ENCODE data around the gene ITGAV. TPM values are rescaled to one million over a fixed set of nuclear protein-coding genes. Genes with fewer than 3 reads are reported as not detected.
"Not testable (repeated sequence)": the region's sequence is repeated elsewhere in the genome, so short reads cannot be mapped to it uniquely, and the experiment has no call there.

ITGAV gene
- 32.2 and 33.7 TPM in 2 replicates for total RNA-seq (2014; rRNA removed; shearing (Covaris generic))

GRCh38 chr2:186589612-186590349, at the start of gene ITGAV:
ITGAV (plus strand) TSS chr2:186590056; CDS start chr2:186590339, 283 bp downstream.
- DNase-seq (ENCODE audit: low spot score) = peak; percentile 95

GRCh38 chr2:186540941-186541340, 48.9 kb upstream of the ITGAV start:
- no peak for DNase-seq (ENCODE audit: low spot score)

GRCh38 chr2:186542002-186542401, 47.9 kb upstream of the ITGAV start:
- DNase-seq (ENCODE audit: low spot score) = no peak

GRCh38 chr2:186543561-186544131, 46.2 kb upstream of the ITGAV start:
- DNase-seq (ENCODE audit: low spot score) = peak; percentile 28

- peak; percentile 54 for DNase-seq (ENCODE audit: low spot score)
Measured at GRCh38 chr2:186544255-186544675, 45.6 kb upstream of the ITGAV start.

- DNase-seq (ENCODE audit: low spot score) = no peak
Measured at GRCh38 chr2:186546846-186547245, 43.0 kb upstream of the ITGAV start.

GRCh38 chr2:186551323-186552050, 38.4 kb upstream of the ITGAV start:
- no peak for DNase-seq (ENCODE audit: low spot score)

- DNase-seq (ENCODE audit: low spot score) = no peak
Measured at GRCh38 chr2:186554429-186554828, 35.4 kb upstream of the ITGAV start.

- no peak for DNase-seq (ENCODE audit: low spot score)
Measured at GRCh38 chr2:186554850-186555671, 34.8 kb upstream of the ITGAV start.

GRCh38 chr2:186558512-186559276, 31.2 kb upstream of the ITGAV start:
- no peak for DNase-seq (ENCODE audit: low spot score)

GRCh38 chr2:186559370-186559769, 30.5 kb upstream of the ITGAV start:
- DNase-seq (ENCODE audit: low spot score) = no peak

GRCh38 chr2:186559848-186560247, 30.0 kb upstream of the ITGAV start:
- DNase-seq (ENCODE audit: low spot score) = no peak

- DNase-seq (ENCODE audit: low spot score) = no peak
Measured at GRCh38 chr2:186560254-186560653, 29.6 kb upstream of the ITGAV start.

GRCh38 chr2:186561467-186562208, 28.2 kb upstream of the ITGAV start:
- DNase-seq (ENCODE audit: low spot score) = no peak

GRCh38 chr2:186562209-186562578, 27.7 kb upstream of the ITGAV start:
- DNase-seq (ENCODE audit: low spot score) = no peak

GRCh38 chr2:186568600-186568999, 21.3 kb upstream of the ITGAV start:
- DNase-seq (ENCODE audit: low spot score) = not testable (repeated sequence)

- not testable (repeated sequence) for DNase-seq (ENCODE audit: low spot score)
Measured at GRCh38 chr2:186569127-186569526, 20.7 kb upstream of the ITGAV start.

- peak; percentile 31 for DNase-seq (ENCODE audit: low spot score)
Measured at GRCh38 chr2:186569897-186570296, 20.0 kb upstream of the ITGAV start.

- peak; percentile 49 for DNase-seq (ENCODE audit: low spot score)
Measured at GRCh38 chr2:186570604-186571003, 19.3 kb upstream of the ITGAV start.

GRCh38 chr2:186572705-186573104, 17.2 kb upstream of the ITGAV start:
- DNase-seq (ENCODE audit: low spot score) = peak; percentile 67

All from HT-29 (cell line).